HepG2 (cell line): Measurements from ENCODE around the gene AMIGO1. TPM values are rescaled to one million over a fixed set of nuclear protein-coding genes. Genes with fewer than 3 reads are reported as not detected.
A peak's percentile ranks its signal among the peaks of the same experiment; 100 is the strongest.

Experiments used
- ADNP ChIP-seq: sonication (generic); formaldehyde crosslinking; IDR thresholded peaks from 2 replicates; pipeline ENCODE4 v1.4.0; 2020; ENCODE audit warnings: missing genetic modification reagents
- CHD4 ChIP-seq: fragments of 200-600 bp; sonication (generic); IDR thresholded peaks from 2 replicates; pipeline ENCODE4 v1.7.0; 2017; ENCODE audit warnings: mild to moderate bottlenecking, low read length, borderline replicate concordance
- PRMT3 ChIP-seq: sonication (generic); formaldehyde crosslinking; IDR thresholded peaks from 2 replicates; pipeline ENCODE4 v1.8.1; 2022; ENCODE audit warnings: low read depth, mild to moderate bottlenecking, moderate library complexity, missing genetic modification reagents, borderline replicate concordance
- SIN3B ChIP-seq: fragments of 150-350 bp; IDR thresholded peaks from 2 replicates; pipeline ENCODE4 v1.6.1; 2014; ENCODE audit warnings: low read length
- U2AF1 ChIP-seq: fragments of 200-400 bp; formaldehyde crosslinking; optimal IDR thresholded peaks from 2 replicates; pipeline ENCODE3; 2017; ENCODE audit warnings: mild to moderate bottlenecking, low read depth, low read length
- ZBTB1 ChIP-seq: sonication (generic); formaldehyde crosslinking; IDR thresholded peaks from 2 replicates; pipeline ENCODE4 v1.4.0; 2020; ENCODE audit warnings: missing genetic modification reagents, borderline replicate concordance
- ZBTB20 ChIP-seq: sonication (generic); formaldehyde crosslinking; IDR thresholded peaks from 2 replicates; pipeline ENCODE4 v1.8.1; 2023; ENCODE audit warnings: missing genetic modification reagents, low read depth, mild to moderate bottlenecking, borderline replicate concordance
- ZNF232 ChIP-seq: sonication (generic); formaldehyde crosslinking; IDR thresholded peaks from 2 replicates; pipeline ENCODE4 v1.4.0; 2020; ENCODE audit warnings: missing genetic modification reagents, borderline replicate concordance
- ZNF260 ChIP-seq: sonication (generic); formaldehyde crosslinking; IDR thresholded peaks from 2 replicates; pipeline ENCODE4 v1.4.0; 2020; ENCODE audit warnings: missing genetic modification reagents, low read depth, mild to moderate bottlenecking, borderline replicate concordance
- ZNF296 ChIP-seq: sonication (generic); formaldehyde crosslinking; conservative IDR thresholded peaks from 2 replicates; pipeline ENCODE4 v1.5.0; 2020; ENCODE audit warnings: mild to moderate bottlenecking, missing genetic modification reagents
- ZNF546 ChIP-seq: sonication (generic); formaldehyde crosslinking; conservative IDR thresholded peaks from 2 replicates; pipeline ENCODE4 v1.8.1; 2023; ENCODE audit warnings: mild to moderate bottlenecking, missing genetic modification reagents
- ZNF780A ChIP-seq: sonication (generic); formaldehyde crosslinking; IDR thresholded peaks from 2 replicates; pipeline ENCODE4 v1.8.0; 2022; ENCODE audit warnings: mild to moderate bottlenecking, missing genetic modification reagents, moderate library complexity
- polyA plus RNA-seq, 8 experiments: library from polyadenylated mRNA; depleted of rRNA in 3 of 8; stranded (reverse) in 7 of 8; unstranded in 1 of 8; fragments of >200 nt; fragmentation: Illumina TruSeq in 4 of 8; extraction: Trizol in 4 of 8; gene quantifications; 2 replicates each; pipeline versions ENCODE4 v1.2.1 to v1.2.3, GENCODE V29; 2011 to 2016; ENCODE audit warnings: low read depth in 4 of 8, missing spikeins in 1 of 8, mixed read lengths in 1 of 8; ENCODE audit not compliant: insufficient read depth in 1 of 8
- total RNA-seq, 5 experiments: library from RNA; depleted of rRNA; stranded (reverse); fragments of >200 nt; fragmentation: Illumina TruSeq; extraction: Trizol; gene quantifications; 2 replicates each; pipeline ENCODE4 v1.2.3, GENCODE V29; 2016; ENCODE audit warnings: low read depth in 1 of 5
- TF ChIP-seq, protein P1 (sequence below): sonication (generic); formaldehyde crosslinking; IDR thresholded peaks from 2 replicates; pipeline ENCODE4; 2020; ENCODE audit warnings: missing genetic modification reagents, mild to moderate bottlenecking, borderline replicate concordance
- TF ChIP-seq, protein P2 (sequence below), 2 experiments: sonication (generic) in 1 of 2; formaldehyde crosslinking in 1 of 2; IDR thresholded peaks; 2 replicates each; pipeline versions ENCODE4 v1.5.1 to v1.6.1; 2011 to 2020; ENCODE audit warnings: borderline replicate concordance in 1 of 2, low read depth in 1 of 2, low read length in 1 of 2, mild to moderate bottlenecking in 1 of 2, missing genetic modification reagents in 1 of 2, moderate library complexity in 1 of 2
- TF ChIP-seq, protein P3 (sequence below): sonication (generic); formaldehyde crosslinking; conservative IDR thresholded peaks from 2 replicates; pipeline ENCODE4 v1.5.0; 2020; ENCODE audit warnings: missing genetic modification reagents
- TF ChIP-seq, protein P4 (sequence below): sonication (generic); formaldehyde crosslinking; IDR thresholded peaks from 2 replicates; pipeline ENCODE4 v1.5.1; 2020; ENCODE audit warnings: mild to moderate bottlenecking, missing genetic modification reagents, borderline replicate concordance
- TF ChIP-seq, protein P5 (sequence below): sonication (generic); formaldehyde crosslinking; IDR thresholded peaks from 2 replicates; pipeline ENCODE4 v1.9.0; 2021; ENCODE audit warnings: missing genetic modification reagents, borderline replicate concordance

Gene AMIGO1
- total and polyA plus RNA-seq, 2 of the 13 experiments (the other 11 are each of a cell fraction or from before 2014, with no cell fraction given): 0.40 to 1.3 TPM

DNA sequence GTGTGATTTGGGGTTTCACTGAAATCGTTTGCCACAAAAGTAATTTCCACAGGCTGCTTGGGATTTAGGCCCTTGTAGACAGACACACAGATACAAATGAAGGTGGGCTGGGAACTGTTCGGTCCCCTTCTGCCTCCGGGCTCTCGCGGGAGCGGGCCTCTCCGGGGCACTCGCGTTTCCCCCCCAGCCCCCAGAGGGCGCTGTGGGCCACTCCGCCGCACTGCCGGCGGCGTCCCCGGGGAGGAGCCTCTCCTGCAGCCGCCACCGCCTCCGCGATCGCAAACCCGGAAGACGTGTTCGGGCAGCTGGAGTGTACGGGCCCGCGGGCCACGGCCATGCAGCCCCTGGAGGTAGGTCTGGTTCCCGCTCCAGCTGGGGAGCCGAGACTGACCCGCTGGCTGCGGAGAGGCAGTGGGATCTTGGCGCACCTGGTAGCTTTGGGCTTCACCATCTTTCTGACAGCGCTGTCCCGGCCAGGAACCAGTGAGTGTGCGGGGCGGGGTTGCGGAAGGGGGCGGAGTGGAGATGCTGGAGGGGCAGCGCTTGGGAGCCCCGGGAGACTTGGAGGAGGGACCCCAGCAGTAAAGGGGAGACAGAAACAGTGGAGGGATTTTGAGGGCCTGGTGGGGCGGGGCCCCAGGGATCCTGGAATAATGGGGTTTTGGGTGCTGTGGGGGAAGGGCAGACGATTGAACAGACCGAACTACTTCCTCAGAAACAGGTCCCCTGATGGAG is 15.6 kb downstream of the AMIGO1 start, which contains the start of gene CYB561D1 (continued):
- TF ChIP-seq, protein P1, sequence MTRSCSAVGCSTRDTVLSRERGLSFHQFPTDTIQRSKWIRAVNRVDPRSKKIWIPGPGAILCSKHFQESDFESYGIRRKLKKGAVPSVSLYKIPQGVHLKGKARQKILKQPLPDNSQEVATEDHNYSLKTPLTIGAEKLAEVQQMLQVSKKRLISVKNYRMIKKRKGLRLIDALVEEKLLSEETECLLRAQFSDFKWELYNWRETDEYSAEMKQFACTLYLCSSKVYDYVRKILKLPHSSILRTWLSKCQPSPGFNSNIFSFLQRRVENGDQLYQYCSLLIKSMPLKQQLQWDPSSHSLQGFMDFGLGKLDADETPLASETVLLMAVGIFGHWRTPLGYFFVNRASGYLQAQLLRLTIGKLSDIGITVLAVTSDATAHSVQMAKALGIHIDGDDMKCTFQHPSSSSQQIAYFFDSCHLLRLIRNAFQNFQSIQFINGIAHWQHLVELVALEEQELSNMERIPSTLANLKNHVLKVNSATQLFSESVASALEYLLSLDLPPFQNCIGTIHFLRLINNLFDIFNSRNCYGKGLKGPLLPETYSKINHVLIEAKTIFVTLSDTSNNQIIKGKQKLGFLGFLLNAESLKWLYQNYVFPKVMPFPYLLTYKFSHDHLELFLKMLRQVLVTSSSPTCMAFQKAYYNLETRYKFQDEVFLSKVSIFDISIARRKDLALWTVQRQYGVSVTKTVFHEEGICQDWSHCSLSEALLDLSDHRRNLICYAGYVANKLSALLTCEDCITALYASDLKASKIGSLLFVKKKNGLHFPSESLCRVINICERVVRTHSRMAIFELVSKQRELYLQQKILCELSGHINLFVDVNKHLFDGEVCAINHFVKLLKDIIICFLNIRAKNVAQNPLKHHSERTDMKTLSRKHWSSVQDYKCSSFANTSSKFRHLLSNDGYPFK (CRISPR knock-in tag): peak; percentile 79; the same call in 1 of the 2 replicates
- TF ChIP-seq, protein P2, sequence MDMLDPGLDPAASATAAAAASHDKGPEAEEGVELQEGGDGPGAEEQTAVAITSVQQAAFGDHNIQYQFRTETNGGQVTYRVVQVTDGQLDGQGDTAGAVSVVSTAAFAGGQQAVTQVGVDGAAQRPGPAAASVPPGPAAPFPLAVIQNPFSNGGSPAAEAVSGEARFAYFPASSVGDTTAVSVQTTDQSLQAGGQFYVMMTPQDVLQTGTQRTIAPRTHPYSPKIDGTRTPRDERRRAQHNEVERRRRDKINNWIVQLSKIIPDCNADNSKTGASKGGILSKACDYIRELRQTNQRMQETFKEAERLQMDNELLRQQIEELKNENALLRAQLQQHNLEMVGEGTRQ (IDR thresholded peaks at IDR 0.05; ENCODE audit: low read depth, low read length): no peak
- TF ChIP-seq, protein P2 (CRISPR knock-in tag; IDR thresholded peaks at IDR 0.05; ENCODE audit: borderline replicate concordance): no peak
- TF ChIP-seq ZNF260 (CRISPR knock-in tag): no peak
- TF ChIP-seq PRMT3 (CRISPR knock-in tag): no peak
- TF ChIP-seq, protein P3, sequence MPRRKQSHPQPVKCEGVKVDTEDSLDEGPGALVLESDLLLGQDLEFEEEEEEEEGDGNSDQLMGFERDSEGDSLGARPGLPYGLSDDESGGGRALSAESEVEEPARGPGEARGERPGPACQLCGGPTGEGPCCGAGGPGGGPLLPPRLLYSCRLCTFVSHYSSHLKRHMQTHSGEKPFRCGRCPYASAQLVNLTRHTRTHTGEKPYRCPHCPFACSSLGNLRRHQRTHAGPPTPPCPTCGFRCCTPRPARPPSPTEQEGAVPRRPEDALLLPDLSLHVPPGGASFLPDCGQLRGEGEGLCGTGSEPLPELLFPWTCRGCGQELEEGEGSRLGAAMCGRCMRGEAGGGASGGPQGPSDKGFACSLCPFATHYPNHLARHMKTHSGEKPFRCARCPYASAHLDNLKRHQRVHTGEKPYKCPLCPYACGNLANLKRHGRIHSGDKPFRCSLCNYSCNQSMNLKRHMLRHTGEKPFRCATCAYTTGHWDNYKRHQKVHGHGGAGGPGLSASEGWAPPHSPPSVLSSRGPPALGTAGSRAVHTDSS (CRISPR knock-in tag): no peak
- no peak for TF ChIP-seq ZBTB1
- TF ChIP-seq ZNF780A (CRISPR knock-in tag): 0 out of 2 replicates have a peak, but pooled peaks have one; percentile 47
- TF ChIP-seq ADNP (CRISPR knock-in tag): no peak
- peak; percentile 82 for TF ChIP-seq U2AF1
- TF ChIP-seq ZNF546 (CRISPR knock-in tag): no peak
- TF ChIP-seq SIN3B: no peak
- TF ChIP-seq, protein P4, sequence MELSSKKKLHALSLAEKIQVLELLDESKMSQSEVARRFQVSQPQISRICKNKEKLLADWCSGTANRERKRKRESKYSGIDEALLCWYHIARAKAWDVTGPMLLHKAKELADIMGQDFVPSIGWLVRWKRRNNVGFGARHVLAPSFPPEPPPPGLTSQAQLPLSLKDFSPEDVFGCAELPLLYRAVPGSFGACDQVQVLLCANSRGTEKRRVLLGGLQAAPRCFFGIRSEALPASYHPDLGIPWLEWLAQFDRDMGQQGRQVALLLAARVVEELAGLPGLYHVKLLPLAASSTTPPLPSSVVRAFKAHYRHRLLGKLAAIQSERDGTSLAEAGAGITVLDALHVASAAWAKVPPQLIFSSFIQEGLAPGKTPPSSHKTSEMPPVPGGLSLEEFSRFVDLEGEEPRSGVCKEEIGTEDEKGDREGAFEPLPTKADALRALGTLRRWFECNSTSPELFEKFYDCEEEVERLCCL (CRISPR knock-in tag): peak; percentile 85
- no peak for TF ChIP-seq ZNF232
- TF ChIP-seq ZNF296 (CRISPR knock-in tag): no peak; the same call in 1 of the 2 replicates
- TF ChIP-seq CHD4: no peak
- TF ChIP-seq, protein P5, sequence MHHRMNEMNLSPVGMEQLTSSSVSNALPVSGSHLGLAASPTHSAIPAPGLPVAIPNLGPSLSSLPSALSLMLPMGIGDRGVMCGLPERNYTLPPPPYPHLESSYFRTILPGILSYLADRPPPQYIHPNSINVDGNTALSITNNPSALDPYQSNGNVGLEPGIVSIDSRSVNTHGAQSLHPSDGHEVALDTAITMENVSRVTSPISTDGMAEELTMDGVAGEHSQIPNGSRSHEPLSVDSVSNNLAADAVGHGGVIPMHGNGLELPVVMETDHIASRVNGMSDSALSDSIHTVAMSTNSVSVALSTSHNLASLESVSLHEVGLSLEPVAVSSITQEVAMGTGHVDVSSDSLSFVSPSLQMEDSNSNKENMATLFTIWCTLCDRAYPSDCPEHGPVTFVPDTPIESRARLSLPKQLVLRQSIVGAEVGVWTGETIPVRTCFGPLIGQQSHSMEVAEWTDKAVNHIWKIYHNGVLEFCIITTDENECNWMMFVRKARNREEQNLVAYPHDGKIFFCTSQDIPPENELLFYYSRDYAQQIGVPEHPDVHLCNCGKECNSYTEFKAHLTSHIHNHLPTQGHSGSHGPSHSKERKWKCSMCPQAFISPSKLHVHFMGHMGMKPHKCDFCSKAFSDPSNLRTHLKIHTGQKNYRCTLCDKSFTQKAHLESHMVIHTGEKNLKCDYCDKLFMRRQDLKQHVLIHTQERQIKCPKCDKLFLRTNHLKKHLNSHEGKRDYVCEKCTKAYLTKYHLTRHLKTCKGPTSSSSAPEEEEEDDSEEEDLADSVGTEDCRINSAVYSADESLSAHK (CRISPR knock-in tag): no peak
- TF ChIP-seq ZBTB20 (CRISPR knock-in tag): peak; percentile 71; the same call in 1 of the 2 replicates
